ENCODE results near the gene ATP1A4.

DNA sequence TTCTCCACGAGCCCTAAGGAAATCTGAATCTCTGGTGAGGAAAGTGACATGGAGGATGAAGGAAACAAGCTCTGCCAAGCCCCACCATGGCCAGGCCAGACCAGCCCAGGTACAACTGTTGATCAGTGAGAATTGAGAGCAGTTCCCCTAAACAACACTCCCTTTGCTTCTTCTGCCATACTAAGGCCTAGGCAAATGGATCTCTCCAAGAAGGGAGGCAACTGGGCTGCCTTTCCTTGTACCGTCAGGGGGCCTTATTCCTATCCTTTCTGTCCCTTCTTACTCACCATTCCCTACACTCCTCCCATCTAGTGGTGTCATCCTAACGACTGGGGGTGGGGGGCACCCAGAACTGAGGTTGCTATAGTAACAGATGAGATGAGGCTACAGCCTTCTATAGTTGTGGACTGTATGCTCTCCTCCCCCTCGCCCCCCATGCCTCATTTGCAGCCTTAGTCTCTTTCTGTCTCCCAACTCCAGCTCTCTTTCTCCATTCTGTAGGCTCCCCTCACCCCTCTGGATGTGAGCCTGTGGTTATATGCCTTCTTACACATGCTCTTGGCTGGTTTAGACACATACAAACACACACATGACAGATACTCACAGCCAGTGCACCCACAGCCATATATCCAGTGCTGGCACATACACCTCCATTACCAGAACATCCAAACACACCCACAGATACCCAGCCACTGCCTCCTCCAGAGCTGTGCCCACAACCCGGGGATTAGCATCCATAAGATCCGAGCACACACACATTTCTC lies 57.3 kb downstream of the ATP1A4 start:
- TF ChIP-seq JUND (IDR thresholded peaks at IDR 0.05): no peak
- TF ChIP-seq, protein P1, sequence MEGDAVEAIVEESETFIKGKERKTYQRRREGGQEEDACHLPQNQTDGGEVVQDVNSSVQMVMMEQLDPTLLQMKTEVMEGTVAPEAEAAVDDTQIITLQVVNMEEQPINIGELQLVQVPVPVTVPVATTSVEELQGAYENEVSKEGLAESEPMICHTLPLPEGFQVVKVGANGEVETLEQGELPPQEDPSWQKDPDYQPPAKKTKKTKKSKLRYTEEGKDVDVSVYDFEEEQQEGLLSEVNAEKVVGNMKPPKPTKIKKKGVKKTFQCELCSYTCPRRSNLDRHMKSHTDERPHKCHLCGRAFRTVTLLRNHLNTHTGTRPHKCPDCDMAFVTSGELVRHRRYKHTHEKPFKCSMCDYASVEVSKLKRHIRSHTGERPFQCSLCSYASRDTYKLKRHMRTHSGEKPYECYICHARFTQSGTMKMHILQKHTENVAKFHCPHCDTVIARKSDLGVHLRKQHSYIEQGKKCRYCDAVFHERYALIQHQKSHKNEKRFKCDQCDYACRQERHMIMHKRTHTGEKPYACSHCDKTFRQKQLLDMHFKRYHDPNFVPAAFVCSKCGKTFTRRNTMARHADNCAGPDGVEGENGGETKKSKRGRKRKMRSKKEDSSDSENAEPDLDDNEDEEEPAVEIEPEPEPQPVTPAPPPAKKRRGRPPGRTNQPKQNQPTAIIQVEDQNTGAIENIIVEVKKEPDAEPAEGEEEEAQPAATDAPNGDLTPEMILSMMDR (IDR thresholded peaks at IDR 0.05; ENCODE audit: low read depth, low read length, missing input control): no peak
